Heart left ventricle (tissue), 16 donors: Measurements from ENCODE around the gene TNRC6B. TPM values are rescaled to one million over a fixed set of nuclear protein-coding genes. Genes with fewer than 3 reads are reported as not detected.

Experiments used
- ATAC-seq, 4 donors: fragments of 200-7000 bp; cut with Tn5 transposase; one replicate each; pipeline ENCODE4 v1.9.1; 2020 to 2022; ENCODE audit warnings: moderate library complexity in 4 of 4, mild to moderate bottlenecking in 3 of 4, moderate number of reproducible peaks in 1 of 4
- DNase-seq, 5 donors: peaks; one replicate each; pipeline ENCODE4 v3.0.0-alpha.2; 2020
- H3K27ac ChIP-seq, 12 donors: fragments of 200-600 bp; sonication (generic) in 4 of 12; one replicate each; pipeline versions ENCODE4 v1.5.0 to v1.8.0; 2016 to 2022; ENCODE audit warnings: mild to moderate bottlenecking in 2 of 12
- H3K27me3 ChIP-seq, 9 donors: fragments of 200-600 bp; sonication (generic) in 2 of 9; one replicate each; pipeline versions ENCODE4 v1.5.1 to v1.8.0; 2016 to 2022; ENCODE audit warnings: mild to moderate bottlenecking in 3 of 9
- H3K36me3 ChIP-seq, 9 donors: fragments of 200-600 bp; sonication (generic) in 2 of 9; one replicate each; pipeline versions ENCODE4 v1.5.0 to v1.8.0; 2018 to 2022; ENCODE audit warnings: mild to moderate bottlenecking in 2 of 9
- H3K4me1 ChIP-seq, 12 donors: fragments of 200-600 bp; sonication (generic) in 4 of 12; one replicate each; pipeline versions ENCODE4 v1.5.0 to v1.8.0; 2016 to 2022; ENCODE audit warnings: mild to moderate bottlenecking in 3 of 12
- H3K4me3 ChIP-seq, 12 donors: fragments of 200-600 bp; sonication (generic) in 4 of 12; one replicate each; pipeline versions ENCODE4 v1.5.0 to v1.8.0; 2017 to 2022; ENCODE audit warnings: mild to moderate bottlenecking in 9 of 12, moderate library complexity in 4 of 12
- H3K9me3 ChIP-seq, 12 donors: fragments of 200-600 bp; sonication (generic) in 4 of 12; one replicate each; pipeline versions ENCODE4 v1.5.0 to v1.8.0; 2016 to 2022; ENCODE audit warnings: mild to moderate bottlenecking in 1 of 12
- CTCF ChIP-seq, 12 donors: fragments of 200-600 bp; sonication (generic) in 4 of 12; IDR thresholded peaks; one replicate each; pipeline versions ENCODE4 v1.5.0 to v1.8.0; 2018 to 2022; ENCODE audit warnings: antibody characterized with exemption in 12 of 12, mild to moderate bottlenecking in 5 of 12
- POLR2A ChIP-seq, 2 donors: fragments of 450-650 bp; IDR thresholded peaks; one replicate each; pipeline ENCODE4 v1.6.1; 2017; ENCODE audit warnings: antibody characterized with exemption in 2 of 2, mild to moderate bottlenecking in 2 of 2, moderate library complexity in 2 of 2
- WGBS, 4 donors: extraction: QIAGEN DNeasy Blood & Tissue Kit in 2 of 4; methylation state at CpG; one replicate each; pipeline versions ENCODE4 v1.1.5 to v1.1.7; 2013 to 2018; 5-methylcytosine and 5-hydroxymethylcytosine counted together
- intact Hi-C, 10 donors: fragments of 100-400 bp; cut with DNase I; formaldehyde crosslinking; loops; one replicate each; pipeline versions ENCODE4 v1.11.1 to v1.14.2; 2022
- polyA plus RNA-seq, 2 donors: library from polyadenylated mRNA; stranded (reverse); fragments of 200-250 nt; gene quantifications; one replicate each; pipeline ENCODE4 v1.2.3, GENCODE V29; 2013
- total RNA-seq, 9 donors: library from RNA; depleted of rRNA in 2 of 9; stranded (reverse); fragments of >200 nt in 2 of 9; fragmentation: NEBNext Ultra II Directional in 3 of 9; extraction: Animal tissue kit (Norgen Biotek cat#: 25700) in 3 of 9; gene quantifications; one replicate each; pipeline versions ENCODE4 v1.1.0 to v1.2.4, GENCODE V29; 2016 to 2023
- donor health status: ischemic (EF 13 %, LVEDD 7.1; RV severe dilation, severe dysfunction).
- donor health status: healthy with polysubstance abuse.
- donor health status: DM: no; HTN: yes; CAD: no.
- donor health status: DM: no; HTN: no; CAD: no.
- donor health status: ischemic (EF 25% LVEDD 6.9; RV normal size, moderate dysfunction).
- donor health status: ischemic (EF 25% LVEDD 5.7; RV mildly dilated, moderate dysfunction).
- donor health status: healthy.
- donor health status: DM: yes; HTN: yes; CAD: no.
- donor health status: ischemic (EF 35%, LVEDD 5.7; RV mildly dilated, moderate dysfunction).
- donor health status: nonischemic (EF 11% LVEDD 7.7; RV severe dilation, severe dysfunction).
- donor health status: DM: yes; HTN: yes; CAD: no.
- donor health status: PGD.
- donor health status: ischemic (EF 29% LVEDD 5.4; RV normal size, mild dysfunction).
- donor health status: nonischemic (EF 23%, LVEDD 6.1; RV moderate dilation, normal function).

The TNRC6B gene
- total and polyA plus RNA-seq, 11 donors: 13.2 to 62.4 (median 39.3) TPM

GRCh38 chr22:40233886-40234285 is 56.2 kb downstream of the TNRC6B start:
- peaks cover 6 to 66% (median 40%) of the 10 kb centered on the region in 12 donors for H3K4me1 ChIP-seq

GRCh38 chr22:40234658-40235057 is 56.9 kb downstream of the TNRC6B start:
- no peak for ATAC-seq
- TF ChIP-seq CTCF (IDR thresholded peaks at IDR 0.05) (no peak), POLR2A (IDR thresholded peaks at IDR 0.05) (no peak)
- Histone ChIP-seq H3K27ac (no peak overlapping the region), H3K36me3 (peaks cover 0 to 24% (median 4%) of the 10 kb centered on the region in 9 donors), H3K4me3 (no peak overlapping the region), H3K27me3 (no peaks in the 10 kb centered on the region), H3K9me3 (no peaks in the 10 kb centered on the region), H3K4me1 (peaks cover 6 to 68% (median 46%) of the 10 kb centered on the region in 12 donors)
- intact Hi-C loops: no loop called here
- DNase-seq: no peak

More at GRCh38 chr22:40233886-40234285, 56.2 kb downstream of the TNRC6B start:
- Histone ChIP-seq H3K36me3 (peaks cover 0 to 31% (median 4%) of the 10 kb centered on the region in 9 donors), H3K27me3 (no peaks in the 10 kb centered on the region), H3K4me3 (no peak overlapping the region), H3K27ac (no peak overlapping the region), H3K9me3 (no peaks in the 10 kb centered on the region)
- WGBS, 4 donors: 93 to 97% (median 96%) methylated on average over 8 of the region's 8 CpGs
- intact Hi-C loops: no loop called here
- TF ChIP-seq CTCF (IDR thresholded peaks at IDR 0.05): no peak
- TF ChIP-seq POLR2A (IDR thresholded peaks at IDR 0.05): no peak
- ATAC-seq: no peak
- no peak for DNase-seq

GRCh38 chr22:40235308-40235707 is 57.6 kb downstream of the TNRC6B start:
- Histone ChIP-seq H3K9me3 (no peaks in the 10 kb centered on the region), H3K4me1 (peaks cover 6 to 74% (median 51%) of the 10 kb centered on the region in 12 donors), H3K4me3 (no peak overlapping the region), H3K36me3 (peaks cover 0 to 17% (median 4%) of the 10 kb centered on the region in 9 donors), H3K27ac (no peak overlapping the region), H3K27me3 (no peaks in the 10 kb centered on the region)
- ATAC-seq (no peak), DNase-seq (no peak)
- intact Hi-C loops: no loop called here
- whole genome bisulfite sequencing, 4 donors: 28 to 40% (median 30%) methylated on average over 4 to 5 of the region's 5 CpGs
- TF ChIP-seq POLR2A (IDR thresholded peaks at IDR 0.05) (no peak), CTCF (IDR thresholded peaks at IDR 0.05) (no peak)

- intact Hi-C loops: no loop called here
- peaks cover 6 to 83% (median 60%) of the 10 kb centered on the region in 12 donors for H3K4me1 ChIP-seq
- H3K4me3 ChIP-seq: no peak overlapping the region
- TF ChIP-seq POLR2A (IDR thresholded peaks at IDR 0.05) (no peak), CTCF (IDR thresholded peaks at IDR 0.05) (no peak)
- H3K9me3 ChIP-seq: no peaks in the 10 kb centered on the region
- peaks cover 0 to 15% (median 4%) of the 10 kb centered on the region in 9 donors for H3K36me3 ChIP-seq
- H3K27me3 ChIP-seq: no peaks in the 10 kb centered on the region
- WGBS, 4 donors: 60 to 84% (median 64%) methylated on average over 4 of the region's 4 CpGs
- no peak overlapping the region for H3K27ac ChIP-seq
- DNase-seq: no peak
- ATAC-seq: no peak
Measured at GRCh38 chr22:40236131-40236665, 58.5 kb downstream of the TNRC6B start.
